Measurements from ENCODE around the gene GRID1. TPM values are rescaled to one million over a fixed set of nuclear protein-coding genes. Genes with fewer than 3 reads are reported as not detected.

GRID1 gene
- total RNA-seq, 1 experiment from 2014 or later, result 5.6 TPM

DNA sequence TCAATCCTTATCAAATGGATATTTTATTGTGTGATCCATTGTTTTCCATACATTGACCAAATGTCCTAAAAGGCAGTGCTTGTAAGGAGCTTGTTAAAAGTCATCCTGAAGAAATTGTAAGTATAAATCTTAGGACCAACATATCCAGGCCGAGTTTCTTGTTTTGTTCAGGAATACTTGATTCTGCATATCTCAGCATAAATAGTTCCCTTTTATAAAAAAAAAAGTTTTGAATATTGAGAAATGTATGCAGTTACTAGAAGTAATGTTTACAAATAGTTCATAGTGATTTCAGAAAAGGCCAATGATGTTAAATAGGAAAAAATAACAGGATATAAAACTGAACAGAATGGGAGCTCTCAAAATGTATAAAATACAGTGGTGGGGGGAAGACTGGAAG is 6.6 kb downstream of the GRID1 start:
- TF ChIP-seq CTCF (IDR thresholded peaks at IDR 0.05 in 2 of 3, conservative IDR thresholded peaks at IDR 0.05 in 1 of 3; ENCODE audit: borderline replicate concordance in 1 of 3, insufficient read depth in 1 of 3, low read depth in 2 of 3, low read length in 2 of 3) (no peak), ZNF274 (IDR thresholded peaks at IDR 0.05; ENCODE audit: low read depth, low read length) (no peak), POLR2AphosphoS5 (IDR thresholded peaks at IDR 0.05; ENCODE audit: low read depth, low read length) (no peak), CBX3 (IDR thresholded peaks at IDR 0.05; ENCODE audit: low read depth) (no peak), FOSL1 (IDR thresholded peaks at IDR 0.05; ENCODE audit: low read depth) (no peak), EGR1 (IDR thresholded peaks at IDR 0.05; ENCODE audit: low read depth) (no peak)
- TF ChIP-seq, protein P1, sequence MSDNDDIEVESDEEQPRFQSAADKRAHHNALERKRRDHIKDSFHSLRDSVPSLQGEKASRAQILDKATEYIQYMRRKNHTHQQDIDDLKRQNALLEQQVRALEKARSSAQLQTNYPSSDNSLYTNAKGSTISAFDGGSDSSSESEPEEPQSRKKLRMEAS (IDR thresholded peaks at IDR 0.05), result no peak
- intact Hi-C loops (cut with micrococcal nuclease), result no loop called here
- Histone ChIP-seq H3K4me3 (replicated peaks in 1 of 2; ENCODE audit: low read depth in 1 of 2, low read length in 2 of 2) (no peak overlapping the region), H3K4me1 (ENCODE audit: control insufficient read depth in 1 of 2, insufficient read depth in 2 of 2, low read length in 2 of 2) (peaks cover 0 to 3% of the 10 kb centered on the region in 2 experiments; a peak in 1 of 4 replicates), H3K27me3 (ENCODE audit: insufficient read depth, low read length) (no peaks in the 10 kb centered on the region), H3K4me2 (ENCODE audit: low read length) (no peak overlapping the region), H3K9me3 (ENCODE audit: control insufficient read depth in 1 of 2, insufficient read depth in 1 of 2, low read depth in 1 of 2, low read length in 2 of 2) (no peaks in the 10 kb centered on the region), H2AFZ (ENCODE audit: low read depth, low read length, poor library complexity, severe bottlenecking) (no peak overlapping the region), H4K20me1 (ENCODE audit: insufficient read depth) (no peaks in the 10 kb centered on the region), H3K79me2 (ENCODE audit: insufficient read depth, low read length) (no peaks in the 10 kb centered on the region), H3K9ac (ENCODE audit: low read length) (no peak overlapping the region), H3K36me3 (ENCODE audit: control insufficient read depth in 1 of 2, insufficient read depth in 2 of 2, low read length in 2 of 2) (no peaks in the 10 kb centered on the region), H3K27ac (ENCODE audit: low read depth, low read length) (no peak overlapping the region), H3K9me2 (ENCODE audit: insufficient read depth) (no peaks in the 10 kb centered on the region)
- BruUV-seq (replicated peaks), result no TSS peak
- ChIA-PET RAD21 (ENCODE audit: low non-redundant PET in 1 of 2, low total read pairs in 2 of 2, uncharacterized antibody in 2 of 2, unreplicated experiment in 2 of 2) (no interaction called here), POLR2A (no interaction called here), CTCF (no interaction called here)
- DNase-seq (ENCODE audit: low read depth, low spot score) (no peak), ATAC-seq (no peak)

- BruUV-seq (replicated peaks), result no TSS peak
- ChIA-PET CTCF (no interaction called here), POLR2A (no interaction called here), RAD21 (ENCODE audit: low non-redundant PET in 1 of 2, low total read pairs in 2 of 2, uncharacterized antibody in 2 of 2, unreplicated experiment in 2 of 2) (no interaction called here)
- no peak for DNase-seq (ENCODE audit: low read depth, low spot score)
- Histone ChIP-seq H3K27ac (ENCODE audit: low read depth, low read length) (no peak overlapping the region), H3K27me3 (ENCODE audit: insufficient read depth, low read length) (no peaks in the 10 kb centered on the region), H4K20me1 (ENCODE audit: insufficient read depth) (no peaks in the 10 kb centered on the region), H3K4me3 (replicated peaks in 1 of 2; ENCODE audit: low read depth in 1 of 2, low read length in 2 of 2) (no peak overlapping the region), H3K9me2 (ENCODE audit: insufficient read depth) (no peaks in the 10 kb centered on the region), H3K36me3 (ENCODE audit: control insufficient read depth in 1 of 2, insufficient read depth in 2 of 2, low read length in 2 of 2) (no peaks in the 10 kb centered on the region), H3K4me2 (ENCODE audit: low read length) (no peak overlapping the region), H3K9me3 (ENCODE audit: control insufficient read depth in 1 of 2, insufficient read depth in 1 of 2, low read depth in 1 of 2, low read length in 2 of 2) (no peaks in the 10 kb centered on the region), H3K79me2 (ENCODE audit: insufficient read depth, low read length) (no peaks in the 10 kb centered on the region), H3K9ac (ENCODE audit: low read length) (no peak overlapping the region), H2AFZ (ENCODE audit: low read depth, low read length, poor library complexity, severe bottlenecking) (no peak overlapping the region), H3K4me1 (ENCODE audit: control insufficient read depth in 1 of 2, insufficient read depth in 2 of 2, low read length in 2 of 2) (peaks cover 0 to 3% of the 10 kb centered on the region in 2 experiments; a peak in 1 of 4 replicates)
- no peak for ATAC-seq
- TF ChIP-seq EZH2 (IDR thresholded peaks at IDR 0.05) (no peak), RAD21 (IDR thresholded peaks at IDR 0.05; ENCODE audit: low read depth) (no peak), POLR2A (IDR thresholded peaks at IDR 0.05; ENCODE audit: borderline replicate concordance, extremely low read depth, insufficient read depth, insufficient read length) (no peak), JUND (IDR thresholded peaks at IDR 0.05) (no peak), SIN3A (IDR thresholded peaks at IDR 0.05; ENCODE audit: low read depth) (no peak), ZNF274 (IDR thresholded peaks at IDR 0.05; ENCODE audit: low read depth, low read length) (no peak), TCF7L2 (IDR thresholded peaks at IDR 0.05; ENCODE audit: borderline replicate concordance, extremely low read depth, insufficient read depth, insufficient read length) (no peak), CEBPB (IDR thresholded peaks at IDR 0.05; ENCODE audit: low read depth) (no peak), CBX3 (IDR thresholded peaks at IDR 0.05; ENCODE audit: low read depth) (no peak), ZFX (IDR thresholded peaks at IDR 0.05) (no peak), SRF (IDR thresholded peaks at IDR 0.05; ENCODE audit: low read depth) (no peak), CTCF (IDR thresholded peaks at IDR 0.05 in 2 of 3, conservative IDR thresholded peaks at IDR 0.05 in 1 of 3; ENCODE audit: borderline replicate concordance in 1 of 3, insufficient read depth in 1 of 3, low read depth in 2 of 3, low read length in 2 of 3) (no peak), SP1 (IDR thresholded peaks at IDR 0.05; ENCODE audit: low read depth) (no peak)
- intact Hi-C loops (cut with micrococcal nuclease), result no loop called here
Observed at GRCh38 chr10:86359111-86359510, 7.5 kb downstream of the GRID1 start.

All from HCT116 (cell line).